ENCODE data around the gene ELMOD3.

GRCh38 chr2:85387754-85388153 lies 33.2 kb downstream of the ELMOD3 start:
- TF ChIP-seq CTCF (IDR thresholded peaks at IDR 0.05) (no peak), POLR2A (IDR thresholded peaks at IDR 0.05; ENCODE audit: low read depth) (no peak), POLR2AphosphoS5 (IDR thresholded peaks at IDR 0.05) (no peak), EP300 (IDR thresholded peaks at IDR 0.05) (no peak)
